Lower lobe of right lung (tissue), 2 donors: ENCODE results near the gene FLCN. TPM values are rescaled to one million over a fixed set of nuclear protein-coding genes. Genes with fewer than 3 reads are reported as not detected.
"Not testable (repeated sequence)": the region's sequence is repeated elsewhere in the genome, so short reads cannot be mapped to it uniquely, and the experiment has no call there.

Source experiments
- ATAC-seq, 2 donors: fragments of 200-7000 bp; cut with Tn5 transposase; one replicate each; pipeline ENCODE4 v1.9.1; 2020 to 2022; ENCODE audit warnings: mild to moderate bottlenecking in 2 of 2, moderate library complexity in 2 of 2
- DNase-seq: peaks from one replicate; pipeline ENCODE4 v3.0.0-alpha.2; 2020
- H3K27ac ChIP-seq: fragments of 200-600 bp; one replicate; pipeline ENCODE4 v1.8.0; 2022
- H3K27me3 ChIP-seq: fragments of 200-600 bp; one replicate; pipeline ENCODE4 v1.8.0; 2022; ENCODE audit warnings: low read depth
- H3K36me3 ChIP-seq: fragments of 200-600 bp; one replicate; pipeline ENCODE4 v1.8.0; 2022; ENCODE audit warnings: mild to moderate bottlenecking
- H3K4me1 ChIP-seq: fragments of 200-600 bp; one replicate; pipeline ENCODE4 v1.8.0; 2022
- H3K4me3 ChIP-seq: fragments of 200-600 bp; one replicate; pipeline ENCODE4 v1.8.0; 2022; ENCODE audit warnings: mild to moderate bottlenecking
- H3K9me3 ChIP-seq: fragments of 200-600 bp; one replicate; pipeline ENCODE4 v1.8.0; 2022
- intact Hi-C: fragments of 100-400 bp; cut with DNase I; formaldehyde crosslinking; loops from one replicate; pipeline ENCODE4 v1.11.0; 2022
- long read RNA-seq: library from polyadenylated mRNA; unstranded; transcript quantifications from one replicate; pipeline ENCODE4 v2.0.0, GENCODE V29; 2021
- total RNA-seq: library from RNA; stranded (reverse); fragmentation: NEBNext Ultra II Directional; extraction: Animal tissue kit (Norgen Biotek cat#: 25700); gene quantifications from one replicate; pipeline ENCODE4 v1.2.1, GENCODE V29; 2021
- TF ChIP-seq, protein P1 (sequence below): fragments of 200-600 bp; IDR thresholded peaks from one replicate; pipeline ENCODE4 v1.8.0; 2022; ENCODE audit warnings: antibody characterized with exemption, mild to moderate bottlenecking
- donor health status: DM: no; HTN: yes; CAD: no; lungs with severe emphysema.

Gene FLCN, protein sequence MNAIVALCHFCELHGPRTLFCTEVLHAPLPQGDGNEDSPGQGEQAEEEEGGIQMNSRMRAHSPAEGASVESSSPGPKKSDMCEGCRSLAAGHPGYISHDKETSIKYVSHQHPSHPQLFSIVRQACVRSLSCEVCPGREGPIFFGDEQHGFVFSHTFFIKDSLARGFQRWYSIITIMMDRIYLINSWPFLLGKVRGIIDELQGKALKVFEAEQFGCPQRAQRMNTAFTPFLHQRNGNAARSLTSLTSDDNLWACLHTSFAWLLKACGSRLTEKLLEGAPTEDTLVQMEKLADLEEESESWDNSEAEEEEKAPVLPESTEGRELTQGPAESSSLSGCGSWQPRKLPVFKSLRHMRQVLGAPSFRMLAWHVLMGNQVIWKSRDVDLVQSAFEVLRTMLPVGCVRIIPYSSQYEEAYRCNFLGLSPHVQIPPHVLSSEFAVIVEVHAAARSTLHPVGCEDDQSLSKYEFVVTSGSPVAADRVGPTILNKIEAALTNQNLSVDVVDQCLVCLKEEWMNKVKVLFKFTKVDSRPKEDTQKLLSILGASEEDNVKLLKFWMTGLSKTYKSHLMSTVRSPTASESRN
- 92.6 TPM for total RNA-seq
- long read RNA-seq, transcript FLCN-203 (8 exons, 1,692 nt), result minor isoform, 9 of 77 reads
- long read RNA-seq, transcript FLCN-201 (14 exons, 3,638 nt), result major isoform, 29 of 77 reads
- long read RNA-seq, partial matches to known transcripts, result 14 of 77 reads
- long read RNA-seq, other reads (novel, unspliced or antisense), result 25 of 77 reads

DNA sequence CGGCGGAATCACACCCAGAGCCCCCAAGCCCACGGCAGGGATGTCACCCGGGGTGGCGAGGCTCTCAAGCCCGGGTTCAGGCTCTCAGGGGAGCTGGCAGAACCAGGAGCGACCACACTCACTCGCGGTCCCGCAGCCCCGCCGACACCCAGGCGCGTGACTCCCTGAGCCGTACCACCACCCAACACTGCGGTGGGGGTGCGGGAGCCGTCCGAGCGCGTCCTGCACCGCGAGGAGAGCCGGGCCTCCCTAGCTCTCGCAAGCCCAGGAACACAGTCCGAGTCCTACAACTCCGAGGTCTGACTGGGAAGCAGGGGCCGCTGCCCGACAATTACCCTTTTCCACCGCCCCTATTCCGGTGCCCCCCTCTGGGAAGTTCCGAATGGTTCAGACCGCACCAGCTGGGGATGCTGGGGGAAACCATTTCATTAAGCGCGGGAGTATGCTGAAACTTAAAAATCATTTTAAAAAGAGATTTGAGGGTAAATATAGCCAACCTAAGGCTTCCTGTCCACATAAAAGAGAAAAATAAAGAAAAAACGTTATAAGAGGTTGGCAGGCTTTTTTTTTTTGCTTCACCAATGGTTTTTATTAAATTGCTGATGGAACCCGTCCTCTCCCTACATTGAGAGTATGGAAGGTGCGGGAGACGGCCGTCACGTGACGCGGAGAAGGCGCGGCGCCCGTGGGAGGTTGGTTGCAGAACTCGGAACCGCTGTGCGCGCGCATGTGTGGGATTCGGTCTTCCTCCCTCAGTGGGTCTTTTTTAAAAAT lies at the start of gene FLCN:
TSS of gene FLCN (minus strand) at position 143 of the 774 bp plus-strand sequence. CDS start 9,031 bp downstream, outside the sequence.
- no peaks in the 10 kb centered on the region for H3K9me3 ChIP-seq
- peaks cover 29% of the 10 kb centered on the region for H3K4me1 ChIP-seq
- H3K4me3 ChIP-seq, result peak within 1 kb of the TSS; percentile 100
- ATAC-seq (peak; percentile 95 to 96), DNase-seq (peak; percentile 96)
- intact Hi-C loops, result no loop called here
- peak within 1 kb of the TSS; percentile 100 for H3K27ac ChIP-seq
- TF ChIP-seq, protein P1, sequence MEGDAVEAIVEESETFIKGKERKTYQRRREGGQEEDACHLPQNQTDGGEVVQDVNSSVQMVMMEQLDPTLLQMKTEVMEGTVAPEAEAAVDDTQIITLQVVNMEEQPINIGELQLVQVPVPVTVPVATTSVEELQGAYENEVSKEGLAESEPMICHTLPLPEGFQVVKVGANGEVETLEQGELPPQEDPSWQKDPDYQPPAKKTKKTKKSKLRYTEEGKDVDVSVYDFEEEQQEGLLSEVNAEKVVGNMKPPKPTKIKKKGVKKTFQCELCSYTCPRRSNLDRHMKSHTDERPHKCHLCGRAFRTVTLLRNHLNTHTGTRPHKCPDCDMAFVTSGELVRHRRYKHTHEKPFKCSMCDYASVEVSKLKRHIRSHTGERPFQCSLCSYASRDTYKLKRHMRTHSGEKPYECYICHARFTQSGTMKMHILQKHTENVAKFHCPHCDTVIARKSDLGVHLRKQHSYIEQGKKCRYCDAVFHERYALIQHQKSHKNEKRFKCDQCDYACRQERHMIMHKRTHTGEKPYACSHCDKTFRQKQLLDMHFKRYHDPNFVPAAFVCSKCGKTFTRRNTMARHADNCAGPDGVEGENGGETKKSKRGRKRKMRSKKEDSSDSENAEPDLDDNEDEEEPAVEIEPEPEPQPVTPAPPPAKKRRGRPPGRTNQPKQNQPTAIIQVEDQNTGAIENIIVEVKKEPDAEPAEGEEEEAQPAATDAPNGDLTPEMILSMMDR, result no peak
- H3K27me3 ChIP-seq, result no peaks in the 10 kb centered on the region
- peaks cover 9% of the 10 kb centered on the region for H3K36me3 ChIP-seq

DNA sequence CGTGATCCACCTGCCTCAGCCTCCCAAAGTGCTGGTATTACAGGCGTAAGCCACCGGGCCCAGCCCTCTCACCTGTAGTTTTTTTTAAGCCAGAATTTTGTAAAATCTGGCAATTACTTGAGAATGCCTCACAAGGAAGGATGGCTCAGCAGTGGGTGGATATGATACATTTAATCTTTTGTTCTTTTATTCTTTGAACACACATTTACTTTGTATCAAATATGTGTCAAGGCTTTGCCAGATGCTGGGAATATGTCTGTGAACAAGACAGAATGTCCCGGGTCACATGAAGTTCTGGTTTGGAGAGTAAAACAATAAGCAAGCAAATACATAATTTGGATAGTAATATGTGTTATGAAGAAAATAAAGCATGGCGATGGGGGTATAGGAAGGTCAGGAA lies 49.0 kb upstream of the FLCN start:
- Histone ChIP-seq H3K27ac (no peak overlapping the region), H3K27me3 (no peaks in the 10 kb centered on the region), H3K4me1 (no peaks in the 10 kb centered on the region), H3K4me3 (no peak overlapping the region), H3K36me3 (no peaks in the 10 kb centered on the region), H3K9me3 (no peaks in the 10 kb centered on the region)
- TF ChIP-seq, protein P1, result no peak
- no peak for DNase-seq
- no peak for ATAC-seq
- intact Hi-C loops, result no loop called here

DNA sequence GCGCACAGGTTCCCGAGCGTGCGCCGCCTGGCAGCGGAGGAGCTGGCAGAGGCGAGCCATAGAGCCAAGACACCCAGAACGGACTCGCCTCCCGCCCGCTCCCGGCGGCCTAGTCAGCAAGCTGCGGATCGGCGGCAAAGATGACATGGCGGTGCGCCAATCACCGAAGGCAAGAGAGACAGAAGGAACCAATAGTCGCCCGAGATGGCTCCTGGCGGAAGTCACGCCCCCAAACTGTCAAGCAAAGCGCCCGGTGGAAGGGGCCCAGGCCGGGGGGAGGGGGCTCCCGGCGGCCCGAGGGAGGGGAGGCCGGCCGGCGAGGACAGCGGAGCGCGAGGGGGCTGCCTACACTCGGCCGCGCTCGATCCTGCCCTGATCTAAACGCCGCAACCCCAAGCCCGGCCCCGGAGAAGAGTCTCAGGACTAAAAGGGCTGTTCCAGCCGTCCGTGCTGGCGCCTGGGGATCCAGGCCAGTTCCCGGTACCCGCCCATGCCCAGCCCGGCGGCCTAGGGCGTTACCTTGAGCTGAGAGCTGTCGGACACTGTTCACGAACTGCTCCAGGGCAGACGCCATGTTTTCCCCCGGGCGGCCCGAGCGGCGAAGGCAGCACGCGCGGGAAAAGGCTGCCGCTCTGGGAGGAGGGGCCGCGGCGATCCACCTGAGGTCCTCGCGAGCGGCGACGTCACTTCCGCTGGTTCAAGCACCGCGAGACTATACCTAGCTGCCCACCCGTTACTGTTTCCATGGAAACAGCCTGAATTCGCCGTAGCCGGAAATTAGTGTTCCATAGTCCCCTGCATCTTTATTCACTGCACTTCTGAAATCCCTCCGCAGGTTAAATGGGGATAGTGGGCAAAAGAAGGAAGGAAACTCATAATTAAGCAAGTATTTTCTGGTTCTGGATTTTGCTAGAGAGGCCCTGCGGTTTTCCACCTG lies 43.9 kb upstream of the FLCN start, which contains the start of gene COPS3:
TSS of gene COPS3 (minus strand) at position 634 of the 937 bp plus-strand sequence. CDS start at position 574, 60 bp downstream.
- intact Hi-C loops, result no loop called here
- no peaks in the 10 kb centered on the region for H3K9me3 ChIP-seq
- no peaks in the 10 kb centered on the region for H3K27me3 ChIP-seq
- H3K27ac ChIP-seq, result peak within 1 kb of the TSS; percentile 97
- peak within 1 kb of the TSS; percentile 99 for H3K4me3 ChIP-seq
- ATAC-seq (peak; percentile 98 to 99), DNase-seq (peak; percentile 99)
- H3K4me1 ChIP-seq, result peaks cover 39% of the 10 kb centered on the region
- H3K36me3 ChIP-seq, result peaks cover 3% of the 10 kb centered on the region
- TF ChIP-seq, protein P1, result no peak

DNA sequence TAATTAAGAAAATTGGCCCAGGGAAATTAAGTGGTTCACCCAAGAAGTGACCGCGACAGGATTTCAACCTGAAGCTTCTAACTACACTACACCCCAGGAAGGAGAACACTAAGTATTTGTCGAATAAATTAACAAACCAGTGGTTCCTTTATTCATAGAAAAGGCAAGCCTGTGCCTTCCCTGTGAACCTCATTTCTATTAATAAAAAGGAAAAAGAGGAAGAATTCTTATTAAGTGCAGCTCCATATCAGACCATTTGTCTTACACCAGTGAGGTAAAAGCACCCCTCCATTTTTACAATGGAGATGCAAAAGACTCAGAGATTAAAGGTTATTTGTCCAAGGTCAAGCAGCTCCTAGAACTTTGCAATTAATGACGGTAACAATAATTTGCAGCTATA lies 42.3 kb upstream of the FLCN start:
- Histone ChIP-seq H3K9me3 (no peaks in the 10 kb centered on the region), H3K27ac (peak overlapping the region; percentile 97), H3K27me3 (no peaks in the 10 kb centered on the region), H3K4me1 (peaks cover 44% of the 10 kb centered on the region), H3K4me3 (peak overlapping the region; percentile 99), H3K36me3 (peaks cover 19% of the 10 kb centered on the region)
- TF ChIP-seq, protein P1, result no peak
- no peak for ATAC-seq
- intact Hi-C loops, result no loop called here
- no peak for DNase-seq

DNA sequence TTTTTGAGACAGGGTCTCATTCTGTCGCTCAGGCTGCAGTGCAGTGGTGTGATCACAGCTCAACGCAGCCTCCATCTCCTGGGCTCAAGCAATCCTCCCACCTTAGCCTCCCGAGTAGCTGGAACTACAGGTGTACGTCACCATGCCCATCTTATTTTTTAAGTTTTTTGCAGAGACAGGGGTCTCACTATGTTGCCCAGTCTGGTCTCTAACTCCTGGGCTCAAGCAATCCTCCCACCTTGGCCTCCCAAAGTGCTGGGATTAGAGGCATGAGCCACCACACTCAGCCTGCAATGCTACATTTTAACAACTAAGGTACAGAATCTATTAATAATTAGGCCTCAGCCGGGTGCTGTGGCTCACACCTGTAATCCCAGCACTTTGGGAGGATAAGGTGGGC lies 40.5 kb upstream of the FLCN start:
- H3K27me3 ChIP-seq, H3K4me3 ChIP-seq, DNase-seq, H3K9me3 ChIP-seq, ATAC-seq, intact Hi-C loops, H3K27ac ChIP-seq: not testable (repeated sequence)
- H3K36me3 ChIP-seq, result peaks cover 37% of the 10 kb centered on the region
- peaks cover 44% of the 10 kb centered on the region for H3K4me1 ChIP-seq
